OCI-M1 (cell line): ENCODE results near the gene TAS2R20.
"Not testable (repeated sequence)": the region's sequence is repeated elsewhere in the genome, so short reads cannot be mapped to it uniquely, and the experiment has no call there.

Source experiments
- DNase-seq: peaks from one replicate; lab custom pipeline; 2025; lab: John Stamatoyannopoulos, UW

Gene TAS2R20

DNA sequence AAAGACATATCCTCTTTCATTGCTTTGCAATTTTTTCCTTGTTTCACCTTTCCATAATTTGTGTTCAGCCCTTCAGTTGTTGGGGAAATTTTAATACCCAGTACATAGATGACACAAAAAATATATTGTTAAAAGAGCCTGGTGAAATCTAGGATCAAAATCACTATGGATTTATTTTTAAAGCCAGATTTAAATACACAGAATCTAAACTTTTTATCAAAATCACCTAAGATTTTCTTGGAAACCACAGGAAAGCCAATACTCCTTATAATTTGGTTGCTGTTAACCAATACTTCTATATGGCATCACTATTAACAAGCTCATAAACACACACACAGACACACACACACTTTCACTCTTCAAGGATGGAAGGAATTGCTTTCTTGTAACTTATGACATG, at the start of gene TAS2R20:
Gene TAS2R20, minus strand, starts transcription at position 101 of the 400 bp plus-strand sequence. CDS start 429 bp downstream, outside the sequence.
- DNase-seq = no peak

GRCh38 chr12:11041366-11041765, 43.3 kb upstream of the TAS2R20 start:
- DNase-seq = not testable (repeated sequence)

- no peak for DNase-seq
Observed at GRCh38 chr12:11040162-11040561, 42.1 kb upstream of the TAS2R20 start.

DNA sequence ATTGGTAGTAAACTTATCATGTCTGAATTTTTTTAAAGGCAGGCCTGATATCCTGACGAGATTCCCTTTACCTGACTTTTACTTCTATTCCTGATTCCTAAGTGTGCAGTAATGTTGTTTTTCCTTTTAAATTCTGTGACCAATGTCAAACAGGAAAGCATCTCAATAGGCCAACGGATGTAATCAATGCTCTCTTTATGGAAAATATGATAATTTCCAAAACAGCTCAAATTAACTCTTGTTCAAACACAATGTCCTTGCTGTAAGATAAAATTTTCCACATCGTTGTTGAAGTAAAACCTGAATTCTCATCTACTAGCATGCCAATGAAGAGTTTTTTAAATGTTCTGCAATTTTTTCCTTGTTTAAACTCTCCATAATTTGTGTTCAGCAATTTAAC, 41.1 kb upstream of the TAS2R20 start:
- no peak for DNase-seq

DNA sequence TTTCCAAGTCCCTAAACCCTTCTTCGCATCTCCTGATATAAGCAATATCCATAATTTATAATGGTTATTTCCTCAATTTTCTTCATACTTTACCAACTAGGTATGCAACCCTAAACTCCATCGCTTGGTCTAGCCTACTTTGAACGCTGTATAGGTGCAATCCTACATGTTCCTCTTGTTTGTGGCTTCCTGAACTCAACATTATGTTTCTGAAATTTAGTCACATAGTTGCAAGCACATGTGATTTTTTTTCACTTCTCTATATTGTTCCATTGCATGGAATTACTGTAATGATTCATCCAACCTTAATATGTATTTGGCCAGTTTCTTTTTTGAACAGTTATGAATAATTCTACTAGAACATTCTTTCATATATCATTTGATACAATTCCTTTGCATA, 35.9 kb upstream of the TAS2R20 start:
- not testable (repeated sequence) for DNase-seq

DNA sequence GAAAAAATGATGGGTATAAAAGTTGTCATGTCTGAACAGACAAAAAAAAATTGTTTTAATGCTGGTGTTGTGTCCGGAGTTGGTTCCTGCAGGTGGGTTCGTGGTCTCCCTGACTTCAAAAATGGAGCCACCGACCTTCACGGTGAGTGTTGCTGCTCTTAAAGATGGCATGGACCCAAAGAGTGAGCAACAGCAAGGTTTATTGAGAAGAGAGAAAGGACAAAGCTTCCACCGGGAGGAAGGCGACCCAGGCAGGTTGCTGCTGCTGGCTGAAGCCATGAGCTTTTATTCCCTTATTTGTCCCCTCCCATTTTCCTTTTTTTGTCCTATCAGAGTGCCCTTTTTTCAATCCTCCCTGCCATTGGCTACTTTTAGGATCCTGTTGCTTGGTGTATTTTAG, 33.2 kb upstream of the TAS2R20 start, which contains the start of gene TAS2R31:
Gene TAS2R31, minus strand, starts transcription at position 101 of the 400 bp plus-strand sequence. Its CDS starts 72 bp downstream, at position 29.
- DNase-seq = no peak

DNA sequence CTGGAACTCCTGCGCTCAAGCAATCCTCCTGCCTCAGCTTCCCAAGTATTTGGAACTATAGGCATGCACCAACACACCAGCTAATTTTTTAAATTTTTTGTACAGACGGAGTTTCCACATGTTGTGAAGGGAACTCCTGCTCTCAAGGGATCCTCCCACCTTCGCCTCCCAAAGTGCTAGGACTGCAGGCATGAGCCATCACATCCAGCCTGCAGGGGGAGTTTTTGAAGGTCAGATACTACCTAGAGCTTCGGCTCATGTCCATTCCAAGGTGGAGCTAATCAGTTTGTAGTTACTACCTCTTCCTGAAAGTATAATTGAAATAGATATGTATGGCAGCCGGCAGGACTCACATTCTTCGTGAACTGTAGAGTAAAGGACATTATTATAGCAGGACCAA, 28.0 kb upstream of the TAS2R20 start:
- DNase-seq = no peak

DNA sequence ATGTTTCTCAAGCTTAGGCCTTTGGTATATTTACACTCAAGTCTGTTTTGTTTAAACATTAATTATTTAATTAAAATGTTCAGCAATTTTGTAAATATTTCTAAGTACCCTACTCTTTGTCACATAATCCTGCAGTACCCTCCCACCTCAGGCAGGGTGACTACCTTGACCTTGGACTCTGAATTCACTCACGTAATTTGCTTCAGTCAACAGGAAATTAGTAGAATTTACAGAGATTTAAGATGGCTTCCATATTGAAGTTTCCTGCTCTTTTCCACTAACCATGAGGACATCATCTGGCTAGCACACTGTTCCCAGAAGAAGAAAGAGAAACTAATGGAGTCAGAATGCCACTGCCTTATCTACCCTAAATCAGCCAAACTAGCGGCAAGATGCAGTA, 25.3 kb upstream of the TAS2R20 start:
- DNase-seq = no peak

GRCh38 chr12:11022520-11022919, 24.4 kb upstream of the TAS2R20 start, which contains the start of gene TAS2R19:
Gene TAS2R19, minus strand, starts transcription at chr12:11022620. Its CDS starts 49 bp downstream, at chr12:11022571.
- no peak for DNase-seq

- DNase-seq = no peak
Observed at GRCh38 chr12:11016937-11017336, 18.8 kb upstream of the TAS2R20 start.

- no peak for DNase-seq
Observed at GRCh38 chr12:11015775-11016430, 17.8 kb upstream of the TAS2R20 start.

GRCh38 chr12:11014234-11014633, 16.1 kb upstream of the TAS2R20 start:
- no peak for DNase-seq

DNA sequence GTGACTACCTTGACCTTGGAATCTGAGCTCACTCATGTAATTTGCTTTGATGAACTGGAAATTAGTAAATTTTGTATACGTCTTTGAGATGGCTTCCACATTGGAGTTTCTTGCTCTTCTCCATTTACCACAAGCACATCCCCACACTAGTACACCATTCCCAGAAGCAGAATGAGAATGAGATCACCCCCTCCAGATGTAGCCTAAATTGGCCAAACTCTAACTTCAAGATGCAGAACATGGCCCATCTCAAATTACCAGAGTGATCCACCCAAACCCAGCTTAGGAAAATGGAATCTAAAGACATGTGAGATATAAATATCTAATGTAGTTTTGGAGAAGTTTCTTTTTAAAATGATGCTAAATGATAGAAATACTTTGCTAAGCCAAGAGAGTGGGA, 9.5 kb upstream of the TAS2R20 start:
- DNase-seq = no peak

DNA sequence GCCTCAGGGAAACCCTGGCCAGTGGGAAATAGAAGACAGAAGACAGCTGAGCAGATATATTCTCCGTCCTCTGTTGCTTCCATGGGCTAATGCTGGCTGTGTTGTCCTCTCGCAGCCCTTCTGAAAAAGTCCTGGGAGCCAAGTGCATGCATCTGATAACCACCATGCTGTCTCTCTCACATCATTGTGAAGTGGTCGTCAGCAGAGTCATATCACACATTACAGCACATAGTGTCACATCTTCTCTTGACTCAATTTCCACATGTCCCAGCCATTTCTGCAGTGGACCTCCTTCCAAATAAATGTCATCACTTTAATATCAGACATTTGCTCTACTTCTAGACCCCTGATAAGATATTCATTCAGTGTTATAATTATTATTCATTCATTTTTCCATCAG, 3.8 kb downstream of the TAS2R20 start:
- no peak for DNase-seq

GRCh38 chr12:10989107-10989506, 9.0 kb downstream of the TAS2R20 start:
- no peak for DNase-seq

DNA sequence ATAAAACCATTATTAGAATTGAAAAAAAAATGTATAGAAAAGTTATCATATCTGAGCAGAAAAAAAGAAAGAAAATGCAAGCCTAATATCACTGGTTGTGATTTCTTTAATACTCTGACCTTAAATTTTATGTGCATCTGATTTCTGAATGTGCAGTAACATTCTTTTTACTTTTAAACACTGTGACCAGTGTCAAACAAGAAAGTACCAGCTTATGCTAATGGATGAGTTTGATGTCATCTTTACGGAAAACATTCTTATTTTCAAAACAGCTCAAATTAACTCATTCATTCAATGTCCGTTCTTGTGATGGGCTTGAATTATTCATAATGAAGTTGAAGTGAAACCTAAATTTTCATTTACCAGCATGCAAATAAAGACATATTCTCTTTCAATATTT, 11.3 kb downstream of the TAS2R20 start, which contains the start of gene TAS2R50:
Gene TAS2R50, minus strand, starts transcription at position 101 of the 400 bp plus-strand sequence. Its CDS starts 52 bp downstream, at position 49.
- DNase-seq = no peak

- peak; percentile 11 for DNase-seq
Observed at GRCh38 chr12:10982244-10982643, 15.9 kb downstream of the TAS2R20 start.

DNA sequence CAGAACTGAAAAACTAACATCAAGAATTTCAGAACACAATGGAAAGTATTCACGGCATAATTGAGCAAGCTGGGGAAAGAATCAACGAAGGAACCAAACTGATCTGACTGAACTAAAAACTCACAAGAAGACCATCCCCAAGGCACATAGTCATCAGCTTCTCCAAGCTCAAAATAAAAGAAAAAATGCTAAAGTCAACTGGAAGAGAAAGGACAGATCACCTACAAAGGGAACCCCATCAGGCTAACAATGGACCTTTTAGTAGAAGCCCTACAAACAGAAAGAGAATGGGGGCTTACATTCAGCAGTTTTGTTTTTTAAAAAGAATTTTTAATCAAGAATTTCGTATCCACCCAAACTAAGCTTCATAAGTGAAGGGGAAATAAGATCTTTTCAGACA, 23.1 kb downstream of the TAS2R20 start:
- no peak for DNase-seq

- DNase-seq = no peak
Observed at GRCh38 chr12:10968765-10969456, 29.2 kb downstream of the TAS2R20 start.

DNA sequence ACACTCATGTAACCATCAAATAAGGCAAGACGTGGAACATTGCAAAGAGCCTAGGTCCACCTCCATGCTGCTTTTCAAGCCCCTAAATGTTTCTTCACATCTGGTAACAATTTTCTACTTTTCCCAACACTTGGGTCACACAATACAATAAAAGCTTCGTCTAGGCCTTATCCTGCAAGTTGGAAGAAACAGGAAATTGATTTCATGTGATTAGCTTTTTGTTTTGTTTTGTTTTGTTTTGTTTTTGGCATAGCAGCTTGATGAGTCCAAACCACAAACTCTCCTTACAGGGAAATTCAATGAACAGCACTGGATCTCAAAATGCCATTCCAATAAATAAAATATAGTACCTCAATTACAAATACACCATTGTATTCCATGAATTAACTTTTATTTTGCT, 30.7 kb downstream of the TAS2R20 start:
- DNase-seq = no peak

- no peak for DNase-seq
Observed at GRCh38 chr12:10966314-10966713, 31.8 kb downstream of the TAS2R20 start.

GRCh38 chr12:10965476-10965875, 32.6 kb downstream of the TAS2R20 start:
- DNase-seq = no peak

DNA sequence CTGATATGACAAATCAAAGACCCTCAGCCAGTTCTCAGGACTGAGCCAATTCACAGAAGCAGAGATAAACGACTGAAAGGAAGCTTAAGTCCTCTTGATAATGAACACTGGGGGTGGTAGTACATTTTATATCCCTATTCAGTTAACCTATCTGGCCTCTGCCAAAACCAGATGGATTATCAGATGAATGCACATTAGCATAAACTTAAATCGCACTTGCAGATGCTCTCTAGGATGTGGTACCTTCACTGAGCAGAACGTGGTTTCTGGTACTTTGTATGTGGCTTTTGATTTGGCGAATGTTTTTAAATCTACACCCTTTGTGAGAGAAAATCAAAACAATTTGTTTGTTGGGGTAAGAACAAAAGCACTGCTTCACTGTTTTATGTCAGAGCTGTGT, 37.9 kb downstream of the TAS2R20 start:
- peak; percentile 72 for DNase-seq
